Sigmoid colon (tissue), 7 donors: ENCODE data around the gene KCNE3. TPM values are rescaled to one million over a fixed set of nuclear protein-coding genes. Genes with fewer than 3 reads are reported as not detected.

Experiments
- DNase-seq: peaks from one replicate; pipeline ENCODE4 v3.0.0-alpha.2; 2019
- H3K27ac ChIP-seq, 4 donors: fragments of 200-600 bp; sonication (generic); one replicate each; pipeline ENCODE4 v1.5.1; 2016 to 2019; ENCODE audit warnings: mild to moderate bottlenecking in 1 of 4
- H3K27me3 ChIP-seq, 3 donors: fragments of 200-600 bp; sonication (generic); one replicate each; pipeline ENCODE4 v1.5.1; 2019; ENCODE audit warnings: mild to moderate bottlenecking in 1 of 3
- H3K36me3 ChIP-seq, 4 donors: fragments of 200-600 bp; sonication (generic); one replicate each; pipeline ENCODE4 v1.5.1; 2016 to 2019
- H3K4me1 ChIP-seq, 4 donors: fragments of 200-600 bp; sonication (generic); one replicate each; pipeline ENCODE4 v1.5.1; 2017 to 2019
- H3K4me3 ChIP-seq, 4 donors: fragments of 200-600 bp; sonication (generic); one replicate each; pipeline ENCODE4 v1.5.1; 2017 to 2019; ENCODE audit warnings: mild to moderate bottlenecking in 2 of 4, moderate library complexity in 1 of 4
- H3K9me3 ChIP-seq, 4 donors: fragments of 200-600 bp in 3 of 4; sonication (generic) in 3 of 4; one replicate each; pipeline versions ENCODE4 v1.5.1 to v1.6.1; 2013 to 2019
- CTCF ChIP-seq, 4 experiments: fragments of 450-650 bp in 3 of 4; fragments of 200-600 bp in 1 of 4; IDR thresholded peaks; one replicate each; pipeline ENCODE4 v1.5.1; 2016 to 2019; ENCODE audit warnings: antibody characterized with exemption in 4 of 4, mild to moderate bottlenecking in 3 of 4, moderate library complexity in 2 of 4
- EP300 ChIP-seq, 4 donors: sonication (generic); formaldehyde crosslinking; IDR thresholded peaks; one replicate each; pipeline ENCODE4 v1.6.1; 2017; ENCODE audit warnings: antibody characterized with exemption in 4 of 4
- POLR2A ChIP-seq, 2 donors: fragments of 450-650 bp; IDR thresholded peaks; one replicate each; pipeline ENCODE4 v1.6.1; 2016; ENCODE audit warnings: antibody characterized with exemption in 2 of 2, mild to moderate bottlenecking in 2 of 2, moderate library complexity in 2 of 2
- POLR2AphosphoS5 ChIP-seq, 4 donors: sonication (generic); formaldehyde crosslinking; IDR thresholded peaks; one replicate each; pipeline ENCODE4 v1.6.1; 2017; ENCODE audit warnings: antibody characterized with exemption in 4 of 4
- WGBS, 2 donors: extraction: QIAGEN DNeasy Blood & Tissue Kit; methylation state at CpG; one replicate each; pipeline ENCODE4 v1.1.7; 2013; 5-methylcytosine and 5-hydroxymethylcytosine counted together
- intact Hi-C: fragments of 100-400 bp; cut with DNase I; formaldehyde crosslinking; loops from one replicate; pipeline ENCODE4 v1.15.1; 2023
- polyA plus RNA-seq, 3 donors: library from polyadenylated mRNA; stranded (reverse); fragments of 200-250 nt; gene quantifications; one replicate each; pipeline ENCODE4 v1.2.3, GENCODE V29; 2013
- total RNA-seq, 4 donors: library from RNA; depleted of rRNA; stranded (reverse); fragments of >200 nt; gene quantifications; one replicate each; pipeline ENCODE4 v1.1.0, GENCODE V29; 2016
- donor health status: healthy with polysubstance abuse.
- donor health status: Bipolar disorder and iron deficiency.
- donor health status: healthy.

KCNE3 gene
- total and polyA plus RNA-seq, 7 donors = 5.4 to 30.1 (median 9.6) TPM

- intact Hi-C loops = loop anchor here (5.0 kb wide), 2 partner anchors 101 to 251 kb away; partner anchors contain the start of gene POLD3
- TF ChIP-seq POLR2AphosphoS5 (IDR thresholded peaks at IDR 0.05) (no peak), POLR2A (IDR thresholded peaks at IDR 0.05) (no peak), CTCF (IDR thresholded peaks at IDR 0.05) (no peak), EP300 (IDR thresholded peaks at IDR 0.05) (no peak)
- WGBS, 2 donors = 92 to 93% methylated on average over 4 of the region's 4 CpGs
- Histone ChIP-seq H3K27ac (no peak overlapping the region), H3K27me3 (no peaks in the 10 kb centered on the region), H3K4me3 (no peak overlapping the region), H3K9me3 (no peaks in the 10 kb centered on the region), H3K4me1 (peaks cover 0 to 13% (median 11%) of the 10 kb centered on the region in 4 donors), H3K36me3 (no peaks in the 10 kb centered on the region)
- DNase-seq = no peak
These were observed 23.6 kb upstream of the KCNE3 start for GRCh38 chr11:74490941-74491340.

- Histone ChIP-seq H3K27ac (no peak overlapping the region), H3K4me3 (no peak overlapping the region), H3K9me3 (no peaks in the 10 kb centered on the region), H3K27me3 (no peaks in the 10 kb centered on the region), H3K36me3 (no peaks in the 10 kb centered on the region), H3K4me1 (peaks cover 0 to 6% (median 6%) of the 10 kb centered on the region in 4 donors)
- DNase-seq = no peak
- intact Hi-C loops = no loop called here
- WGBS, 2 donors = 68 to 87% methylated on average over 1 of the region's 1 CpG
- TF ChIP-seq CTCF (IDR thresholded peaks at IDR 0.05) (no peak), EP300 (IDR thresholded peaks at IDR 0.05) (no peak), POLR2AphosphoS5 (IDR thresholded peaks at IDR 0.05) (no peak), POLR2A (IDR thresholded peaks at IDR 0.05) (no peak)
These were observed 20.5 kb upstream of the KCNE3 start for GRCh38 chr11:74487875-74488274.

GRCh38 chr11:74485868-74486267 lies 18.5 kb upstream of the KCNE3 start:
- H3K27ac ChIP-seq = no peak overlapping the region
- TF ChIP-seq EP300 (IDR thresholded peaks at IDR 0.05) (no peak), CTCF (IDR thresholded peaks at IDR 0.05) (no peak), POLR2AphosphoS5 (IDR thresholded peaks at IDR 0.05) (no peak), POLR2A (IDR thresholded peaks at IDR 0.05) (no peak)
- no peaks in the 10 kb centered on the region for H3K4me1 ChIP-seq
- intact Hi-C loops = no loop called here
- H3K27me3 ChIP-seq = no peaks in the 10 kb centered on the region
- no peak overlapping the region for H3K4me3 ChIP-seq
- no peaks in the 10 kb centered on the region for H3K9me3 ChIP-seq
- DNase-seq = no peak
- whole genome bisulfite sequencing, 2 donors = 90 to 91% methylated on average over 2 of the region's 2 CpGs
- H3K36me3 ChIP-seq = no peaks in the 10 kb centered on the region

GRCh38 chr11:74480688-74481417 lies 13.5 kb upstream of the KCNE3 start:
- H3K27ac ChIP-seq = no peak overlapping the region
- no peaks in the 10 kb centered on the region for H3K27me3 ChIP-seq
- no peaks in the 10 kb centered on the region for H3K4me1 ChIP-seq
- DNase-seq = no peak
- H3K36me3 ChIP-seq = no peaks in the 10 kb centered on the region
- no peak overlapping the region for H3K4me3 ChIP-seq
- intact Hi-C loops = no loop called here
- WGBS, 2 donors = 21 to 56% methylated on average over 3 of the region's 3 CpGs
- TF ChIP-seq CTCF (IDR thresholded peaks at IDR 0.05) (no peak), POLR2AphosphoS5 (IDR thresholded peaks at IDR 0.05) (no peak), EP300 (IDR thresholded peaks at IDR 0.05) (no peak), POLR2A (IDR thresholded peaks at IDR 0.05) (no peak)
- no peaks in the 10 kb centered on the region for H3K9me3 ChIP-seq

GRCh38 chr11:74479732-74480123 lies 12.4 kb upstream of the KCNE3 start:
- no peaks in the 10 kb centered on the region for H3K4me1 ChIP-seq
- H3K4me3 ChIP-seq = no peak overlapping the region
- no peaks in the 10 kb centered on the region for H3K36me3 ChIP-seq
- H3K9me3 ChIP-seq = no peaks in the 10 kb centered on the region
- WGBS, 2 donors = 28 to 32% methylated on average over 1 of the region's 1 CpG
- H3K27ac ChIP-seq = no peak overlapping the region
- no peaks in the 10 kb centered on the region for H3K27me3 ChIP-seq
- no peak for DNase-seq
- intact Hi-C loops = no loop called here
- no peak for TF ChIP-seq POLR2AphosphoS5 (IDR thresholded peaks at IDR 0.05)
- TF ChIP-seq CTCF (IDR thresholded peaks at IDR 0.05) = no peak
- TF ChIP-seq POLR2A (IDR thresholded peaks at IDR 0.05) = no peak
- TF ChIP-seq EP300 (IDR thresholded peaks at IDR 0.05) = no peak
